Ectodermal cell (in vitro differentiated cells): ENCODE data around the gene LRRC8C.

ENCODE experiments used
- H3K27ac ChIP-seq: 2 replicates; pipeline ENCODE4 v1.7.0; 2013; ENCODE audit warnings: mild to moderate bottlenecking, low read depth, low read length; ENCODE audit not compliant: insufficient read depth, poor library complexity, severe bottlenecking
- H3K27me3 ChIP-seq: 2 replicates; pipeline ENCODE4 v1.7.0; 2013; ENCODE audit warnings: mild to moderate bottlenecking, low read length; ENCODE audit not compliant: insufficient read depth, control insufficient read depth, poor library complexity, severe bottlenecking
- H3K36me3 ChIP-seq: one replicate; pipeline ENCODE4 v1.7.0; 2013; ENCODE audit warnings: low read length; ENCODE audit not compliant: control insufficient read depth, insufficient read depth
- H3K4me1 ChIP-seq: one replicate; pipeline ENCODE4 v1.7.0; 2013; ENCODE audit warnings: low read length; ENCODE audit not compliant: control insufficient read depth, insufficient read depth
- H3K4me3 ChIP-seq: 2 replicates; pipeline ENCODE4 v1.7.0; 2013; ENCODE audit warnings: low read depth, low read length, control low read depth; ENCODE audit not compliant: insufficient read depth
- H3K9me3 ChIP-seq: 2 replicates; pipeline ENCODE4 v1.7.0; 2013; ENCODE audit warnings: mild to moderate bottlenecking, low read length, moderate library complexity; ENCODE audit not compliant: control insufficient read depth
- WGBS, 2 experiments: methylation state at CpG; one replicate each; pipeline ENCODE4 v1.1.7; 2013; ENCODE audit warnings: missing lambda C conversion rate in 2 of 2; 5-methylcytosine and 5-hydroxymethylcytosine counted together

Gene LRRC8C

GRCh38 chr1:89670163-89670562, 37.2 kb downstream of the LRRC8C start:
- no peaks in the 10 kb centered on the region for H3K36me3 ChIP-seq
- 96 to 99% methylated on average over 7 of the region's 7 CpGs for WGBS, 2 experiments
- H3K9me3 ChIP-seq, result no peaks in the 10 kb centered on the region
- no peaks in the 10 kb centered on the region for H3K4me1 ChIP-seq
- no peaks in the 10 kb centered on the region for H3K27me3 ChIP-seq
- no peak overlapping the region for H3K4me3 ChIP-seq
- no peak overlapping the region for H3K27ac ChIP-seq

GRCh38 chr1:89670711-89671110, 37.8 kb downstream of the LRRC8C start:
- no peaks in the 10 kb centered on the region for H3K27me3 ChIP-seq
- no peaks in the 10 kb centered on the region for H3K4me1 ChIP-seq
- H3K27ac ChIP-seq, result no peak overlapping the region
- H3K36me3 ChIP-seq, result no peaks in the 10 kb centered on the region
- H3K4me3 ChIP-seq, result no peak overlapping the region
- H3K9me3 ChIP-seq, result no peaks in the 10 kb centered on the region

- H3K36me3 ChIP-seq, result no peaks in the 10 kb centered on the region
- WGBS, 2 experiments, result 95 to 99% methylated on average over 2 of the region's 4 CpGs
- H3K27ac ChIP-seq, result no peak overlapping the region
- H3K4me1 ChIP-seq, result no peaks in the 10 kb centered on the region
- no peak overlapping the region for H3K4me3 ChIP-seq
- no peaks in the 10 kb centered on the region for H3K9me3 ChIP-seq
- no peaks in the 10 kb centered on the region for H3K27me3 ChIP-seq
Observed at GRCh38 chr1:89671775-89672488, 39.0 kb downstream of the LRRC8C start.

DNA sequence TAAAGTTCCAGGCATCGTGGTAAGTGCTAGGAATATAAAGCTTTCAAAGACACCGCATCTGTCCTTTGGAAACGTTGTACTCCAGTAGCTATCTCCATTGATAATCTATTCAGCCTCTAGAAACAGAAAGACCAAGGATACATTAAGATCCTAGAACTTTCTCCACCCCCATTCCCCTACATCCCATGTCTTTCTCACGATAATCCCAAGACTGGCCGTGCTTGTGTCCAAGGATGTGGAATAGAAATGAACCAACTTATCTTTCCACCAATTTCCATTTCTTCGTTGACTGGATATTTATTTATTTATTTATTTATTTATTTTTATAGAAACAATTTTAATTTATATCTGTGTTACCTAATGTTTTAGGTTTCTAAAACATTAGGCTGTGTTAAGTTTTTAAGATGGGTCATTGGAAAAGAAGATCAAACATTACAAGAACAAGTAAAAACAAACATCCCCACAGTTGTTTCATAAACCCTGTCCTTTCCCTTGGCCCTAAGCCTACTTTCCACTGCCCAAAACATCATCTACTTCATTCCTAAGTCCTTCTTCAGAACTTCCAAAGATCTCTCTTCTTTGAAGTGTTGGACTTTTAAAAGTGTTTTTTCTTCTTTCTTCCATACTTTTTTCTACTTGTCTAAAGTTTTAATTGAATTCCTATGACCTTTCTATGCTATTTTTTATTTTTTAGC, 39.7 kb downstream of the LRRC8C start:
- Histone ChIP-seq H3K4me1 (no peaks in the 10 kb centered on the region), H3K36me3 (no peaks in the 10 kb centered on the region), H3K9me3 (no peaks in the 10 kb centered on the region), H3K27me3 (no peaks in the 10 kb centered on the region), H3K27ac (no peak overlapping the region), H3K4me3 (no peak overlapping the region)
- 74 to 91% methylated on average over 4 to 5 of the region's 6 CpGs for WGBS, 2 experiments

- Histone ChIP-seq H3K36me3 (no peaks in the 10 kb centered on the region), H3K27ac (no peak overlapping the region), H3K27me3 (no peaks in the 10 kb centered on the region), H3K9me3 (no peaks in the 10 kb centered on the region), H3K4me3 (no peak overlapping the region), H3K4me1 (no peaks in the 10 kb centered on the region)
- 83 to 100% methylated on average over 3 to 4 of the region's 4 CpGs for WGBS, 2 experiments
Observed at GRCh38 chr1:89673251-89673650, 40.3 kb downstream of the LRRC8C start.

GRCh38 chr1:89675677-89676076, 42.8 kb downstream of the LRRC8C start:
- Histone ChIP-seq H3K27me3 (no peaks in the 10 kb centered on the region), H3K4me3 (no peak overlapping the region), H3K36me3 (no peaks in the 10 kb centered on the region), H3K9me3 (no peaks in the 10 kb centered on the region), H3K4me1 (no peaks in the 10 kb centered on the region), H3K27ac (no peak overlapping the region)
- WGBS, 2 experiments, result 86 to 90% methylated on average over 3 of the region's 4 CpGs

DNA sequence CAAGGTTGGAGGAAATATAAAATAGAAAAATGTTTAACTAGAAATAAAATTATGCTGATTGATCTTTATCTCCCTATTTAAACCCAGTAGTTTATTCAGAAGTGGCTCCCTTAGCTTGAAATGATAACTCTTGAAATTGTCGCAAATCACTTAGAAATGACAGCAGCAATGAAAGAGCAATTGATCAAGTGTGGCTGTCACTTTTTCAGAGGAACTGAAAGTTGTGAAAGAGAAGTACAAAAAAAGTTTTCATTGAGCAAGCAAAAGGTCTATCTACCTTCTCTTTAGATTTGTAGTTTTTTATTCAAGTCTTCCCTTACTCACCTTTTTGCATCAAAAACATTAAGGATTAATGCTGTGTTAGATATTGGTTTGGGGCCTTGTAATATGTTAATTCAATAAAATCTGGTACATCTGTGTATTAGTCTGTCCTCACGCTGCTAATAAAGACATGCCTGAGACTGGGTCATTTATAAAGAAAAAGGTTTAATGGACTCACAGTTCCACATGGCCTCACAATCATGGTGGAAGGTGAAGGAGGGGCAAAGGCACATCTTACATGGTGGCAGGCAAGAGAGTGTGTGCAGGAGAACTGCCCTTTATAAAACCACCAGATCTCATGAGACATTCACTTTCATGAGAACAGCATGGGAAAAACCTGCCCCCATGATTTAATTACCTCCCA, 48.3 kb downstream of the LRRC8C start:
- 97 to 98% methylated on average over 2 of the region's 2 CpGs for WGBS, 2 experiments
- no peaks in the 10 kb centered on the region for H3K36me3 ChIP-seq
- H3K27me3 ChIP-seq, result no peaks in the 10 kb centered on the region
- no peaks in the 10 kb centered on the region for H3K4me1 ChIP-seq
- no peak overlapping the region for H3K27ac ChIP-seq
- H3K4me3 ChIP-seq, result no peak overlapping the region
- H3K9me3 ChIP-seq, result no peaks in the 10 kb centered on the region

DNA sequence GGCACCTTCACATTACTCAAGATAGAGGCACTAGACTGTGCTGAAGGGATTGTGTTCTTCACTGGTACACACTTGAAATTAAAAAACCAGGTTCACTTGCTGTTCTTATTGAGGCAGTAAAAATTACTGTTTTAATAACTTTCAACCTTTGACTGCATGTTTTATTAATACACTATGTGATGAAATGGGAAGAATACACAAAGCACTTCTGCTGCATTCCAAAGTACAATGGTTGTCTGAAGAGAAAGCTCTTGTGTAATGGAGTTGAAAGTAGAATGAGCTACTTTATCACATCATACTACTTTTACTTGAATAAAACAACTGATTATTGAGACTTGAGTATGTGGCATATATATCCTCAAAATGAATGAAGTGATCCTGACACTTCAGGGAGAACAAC, 49.7 kb downstream of the LRRC8C start:
- Histone ChIP-seq H3K4me3 (no peak overlapping the region), H3K9me3 (no peaks in the 10 kb centered on the region), H3K27ac (no peak overlapping the region), H3K4me1 (no peaks in the 10 kb centered on the region), H3K36me3 (no peaks in the 10 kb centered on the region), H3K27me3 (no peaks in the 10 kb centered on the region)

DNA sequence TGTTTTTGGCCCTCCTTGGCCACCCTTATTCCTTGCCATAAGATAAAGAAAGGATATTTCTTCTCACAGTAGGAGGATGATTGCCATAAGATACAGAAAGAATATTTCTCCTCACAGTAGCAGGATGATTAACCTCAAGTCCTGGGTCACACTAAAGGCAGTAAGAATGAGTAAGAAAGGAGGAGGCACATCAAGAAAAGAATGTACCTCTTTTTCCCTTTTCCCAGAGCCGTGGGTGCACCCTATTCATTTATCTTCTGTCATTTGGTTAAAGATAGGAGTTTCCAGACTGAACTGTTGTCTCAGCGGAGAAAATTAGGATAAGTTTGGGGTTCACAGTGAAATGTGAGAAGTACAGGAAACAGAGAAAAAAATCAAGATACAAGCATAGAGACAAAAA, 52.5 kb downstream of the LRRC8C start:
- 91 to 100% methylated on average over 1 to 2 of the region's 2 CpGs for WGBS, 2 experiments
- Histone ChIP-seq H3K27me3 (no peaks in the 10 kb centered on the region), H3K36me3 (no peaks in the 10 kb centered on the region), H3K4me1 (no peaks in the 10 kb centered on the region), H3K27ac (no peak overlapping the region), H3K4me3 (no peak overlapping the region), H3K9me3 (no peaks in the 10 kb centered on the region)

DNA sequence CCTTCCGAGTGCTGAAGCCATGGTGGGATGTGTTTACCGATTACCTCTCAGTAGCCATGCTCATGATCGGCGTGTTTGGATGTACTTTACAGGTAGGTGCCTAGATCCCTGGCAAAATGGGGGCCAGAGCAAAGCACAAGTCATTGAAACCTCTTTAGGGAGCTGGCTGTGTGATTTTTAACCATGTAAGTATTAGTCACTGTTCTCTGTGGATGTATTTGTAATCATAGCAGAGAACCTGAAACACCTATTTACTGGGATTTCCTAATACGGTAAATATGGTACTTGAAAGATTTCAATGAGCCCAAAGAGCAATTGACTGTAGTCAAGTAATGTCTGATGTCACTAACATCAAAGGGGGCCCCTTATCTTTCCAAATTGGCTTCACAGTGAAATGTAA, 53.6 kb downstream of the LRRC8C start:
- no peaks in the 10 kb centered on the region for H3K4me1 ChIP-seq
- no peaks in the 10 kb centered on the region for H3K9me3 ChIP-seq
- no peak overlapping the region for H3K4me3 ChIP-seq
- no peaks in the 10 kb centered on the region for H3K27me3 ChIP-seq
- H3K27ac ChIP-seq, result no peak overlapping the region
- no peaks in the 10 kb centered on the region for H3K36me3 ChIP-seq
- WGBS, 2 experiments, result 95 to 97% methylated on average over 5 of the region's 5 CpGs
